Measurements from ENCODE around the gene BOLL.

DNA sequence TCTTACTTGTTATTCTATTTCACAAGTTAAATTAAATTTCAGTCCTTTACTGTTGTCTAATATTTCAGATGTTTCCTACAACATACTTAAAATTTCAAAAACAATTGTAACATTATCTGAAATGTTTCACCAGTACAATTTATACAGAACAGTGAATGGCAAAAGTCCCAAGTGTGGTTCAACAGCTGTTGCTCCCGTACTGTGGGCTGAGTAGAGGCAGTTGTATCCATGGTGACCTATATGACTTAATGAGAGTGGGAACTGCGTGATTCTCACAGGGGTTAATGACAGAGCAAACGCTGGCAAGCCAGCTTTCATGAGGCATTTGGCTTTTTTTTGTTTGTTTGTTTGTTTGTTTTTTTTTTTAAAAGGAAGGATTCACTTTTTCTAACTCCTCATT lies 13.9 kb upstream of the BOLL start:
- TF ChIP-seq FOXS1 (CRISPR knock-in tag; IDR thresholded peaks at IDR 0.05) (no peak), JUN (IDR thresholded peaks at IDR 0.05) (no peak), RFX5 (IDR thresholded peaks at IDR 0.05) (no peak), EP300 (IDR thresholded peaks at IDR 0.05) (no peak), POLR2A (IDR thresholded peaks at IDR 0.05; ENCODE audit: low read length) (no peak), KDM5A (IDR thresholded peaks at IDR 0.05) (no peak), POLR2AphosphoS2 (conservative IDR thresholded peaks at IDR 0.05; ENCODE audit: low read length) (no peak), RNF2 (IDR thresholded peaks at IDR 0.05; ENCODE audit: borderline replicate concordance, low read depth) (no peak), SMC3 (IDR thresholded peaks at IDR 0.05) (no peak), HDAC2 (IDR thresholded peaks at IDR 0.05) (no peak)
- TF ChIP-seq, protein P1, sequence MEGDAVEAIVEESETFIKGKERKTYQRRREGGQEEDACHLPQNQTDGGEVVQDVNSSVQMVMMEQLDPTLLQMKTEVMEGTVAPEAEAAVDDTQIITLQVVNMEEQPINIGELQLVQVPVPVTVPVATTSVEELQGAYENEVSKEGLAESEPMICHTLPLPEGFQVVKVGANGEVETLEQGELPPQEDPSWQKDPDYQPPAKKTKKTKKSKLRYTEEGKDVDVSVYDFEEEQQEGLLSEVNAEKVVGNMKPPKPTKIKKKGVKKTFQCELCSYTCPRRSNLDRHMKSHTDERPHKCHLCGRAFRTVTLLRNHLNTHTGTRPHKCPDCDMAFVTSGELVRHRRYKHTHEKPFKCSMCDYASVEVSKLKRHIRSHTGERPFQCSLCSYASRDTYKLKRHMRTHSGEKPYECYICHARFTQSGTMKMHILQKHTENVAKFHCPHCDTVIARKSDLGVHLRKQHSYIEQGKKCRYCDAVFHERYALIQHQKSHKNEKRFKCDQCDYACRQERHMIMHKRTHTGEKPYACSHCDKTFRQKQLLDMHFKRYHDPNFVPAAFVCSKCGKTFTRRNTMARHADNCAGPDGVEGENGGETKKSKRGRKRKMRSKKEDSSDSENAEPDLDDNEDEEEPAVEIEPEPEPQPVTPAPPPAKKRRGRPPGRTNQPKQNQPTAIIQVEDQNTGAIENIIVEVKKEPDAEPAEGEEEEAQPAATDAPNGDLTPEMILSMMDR (IDR thresholded peaks at IDR 0.05), result no peak
- TF ChIP-seq, protein P2, sequence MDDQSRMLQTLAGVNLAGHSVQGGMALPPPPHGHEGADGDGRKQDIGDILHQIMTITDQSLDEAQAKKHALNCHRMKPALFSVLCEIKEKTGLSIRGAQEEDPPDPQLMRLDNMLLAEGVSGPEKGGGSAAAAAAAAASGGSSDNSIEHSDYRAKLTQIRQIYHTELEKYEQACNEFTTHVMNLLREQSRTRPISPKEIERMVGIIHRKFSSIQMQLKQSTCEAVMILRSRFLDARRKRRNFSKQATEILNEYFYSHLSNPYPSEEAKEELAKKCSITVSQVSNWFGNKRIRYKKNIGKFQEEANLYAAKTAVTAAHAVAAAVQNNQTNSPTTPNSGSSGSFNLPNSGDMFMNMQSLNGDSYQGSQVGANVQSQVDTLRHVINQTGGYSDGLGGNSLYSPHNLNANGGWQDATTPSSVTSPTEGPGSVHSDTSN (IDR thresholded peaks at IDR 0.05), result no peak

Data from A549 (cell line).